NB4 (cell line): Measurements from ENCODE around the gene TTL.
"Not testable (repeated sequence)": the region's sequence is repeated elsewhere in the genome, so short reads cannot be mapped to it uniquely, and the experiment has no call there.

Experiments used
- CTCF ChIP-seq: IDR thresholded peaks from one replicate; pipeline ENCODE4 v1.5.1; 2012; ENCODE audit warnings: low read depth, low read length
- MAX ChIP-seq: IDR thresholded peaks from 2 replicates; pipeline ENCODE4 v1.6.1; 2011; ENCODE audit warnings: low read depth, low read length
- POLR2A ChIP-seq: IDR thresholded peaks from 2 replicates; pipeline ENCODE4 v1.6.1; 2011; ENCODE audit warnings: mild to moderate bottlenecking; ENCODE audit not compliant: insufficient read length; ENCODE audit errors: extremely low read depth

- peak; percentile 20 for TF ChIP-seq CTCF
- not testable (repeated sequence) for TF ChIP-seq POLR2A
- TF ChIP-seq MAX, result peak; percentile 71
These were observed 19.0 kb downstream of the TTL start for GRCh38 chr2:112500850-112501484.
